K562 (cell line): ENCODE results near the gene PPP6R1. TPM values are rescaled to one million over a fixed set of nuclear protein-coding genes. Genes with fewer than 3 reads are reported as not detected.

ENCODE experiments used
- ARID1B ChIP-seq: fragments of 450-650 bp; IDR thresholded peaks from 2 replicates; pipeline ENCODE4 v1.6.1; 2016; ENCODE audit warnings: antibody characterized with exemption, mild to moderate bottlenecking, inconsistent platforms
- CBFA2T2 ChIP-seq: fragments of 450-650 bp; conservative IDR thresholded peaks from 2 replicates; pipeline ENCODE4 v1.6.1; 2017; ENCODE audit warnings: mild to moderate bottlenecking
- DACH1 ChIP-seq: fragments of 450-650 bp; IDR thresholded peaks from 2 replicates; pipeline ENCODE4 v1.6.1; 2018; ENCODE audit not compliant: partially characterized antibody
- HNRNPUL1 ChIP-seq: fragments of 200-400 bp; formaldehyde crosslinking; IDR thresholded peaks from 2 replicates; pipeline ENCODE4 v1.6.1; 2017; ENCODE audit warnings: low read length
- MBD2 ChIP-seq: sonication (generic); IDR thresholded peaks from 2 replicates; pipeline ENCODE4 v1.6.1; 2016; ENCODE audit warnings: low read depth, borderline replicate concordance
- NCOA2 ChIP-seq, 2 experiments: fragments of 450-650 bp; IDR thresholded peaks; 2 replicates each; pipeline ENCODE4 v1.6.1; 2018; ENCODE audit warnings: mild to moderate bottlenecking in 2 of 2, moderate library complexity in 1 of 2; ENCODE audit not compliant: partially characterized antibody in 2 of 2
- POLR2AphosphoS5 ChIP-seq: IDR thresholded peaks from 2 replicates; pipeline ENCODE4 v1.6.1; 2011; ENCODE audit warnings: mild to moderate bottlenecking, low read depth, low read length, moderate library complexity; ENCODE audit not compliant: control insufficient read depth, insufficient read depth
- TAF1 ChIP-seq: IDR thresholded peaks from 2 replicates; pipeline ENCODE4 v1.6.1; 2011; ENCODE audit warnings: mild to moderate bottlenecking, low read length, moderate library complexity; ENCODE audit not compliant: insufficient read depth, control insufficient read depth, severe bottlenecking; ENCODE audit errors: extremely low read depth
- TRIM28 ChIP-seq: fragments of 450-650 bp; IDR thresholded peaks from 2 replicates; pipeline ENCODE4 v1.6.1; 2017
- ZNF224 ChIP-seq: sonication (generic); formaldehyde crosslinking; IDR thresholded peaks from 2 replicates; pipeline ENCODE4 v1.8.0; 2022; ENCODE audit warnings: mild to moderate bottlenecking, missing genetic modification reagents
- ZNF583 ChIP-seq: fragments of 250-450 bp; sonication (Bioruptor Pico); IDR thresholded peaks from 2 replicates; pipeline ENCODE4 v1.4.0; 2020
- polyA plus RNA-seq, 8 experiments: library from polyadenylated mRNA; depleted of rRNA in 4 of 8; stranded (reverse) in 5 of 8; unstranded in 3 of 8; fragments of >200 nt; fragmentation: Nextera tagmentation in 2 of 8; fragmentation: Illumina TruSeq in 1 of 8; extraction: Ambion mirVana in 2 of 8; extraction: Trizol in 1 of 8; gene quantifications; 2 replicates each; pipeline versions ENCODE4 v1.2.1 to v1.2.3, GENCODE V29; 2011 to 2014; ENCODE audit warnings: inconsistent platforms in 1 of 8, missing spikeins in 1 of 8
- total RNA-seq, 7 experiments: library from RNA; depleted of rRNA in 6 of 7; stranded (reverse); fragments of >200 nt in 6 of 7; fragmentation: Illumina TruSeq in 2 of 7; extraction: Trizol in 2 of 7; gene quantifications; 2 replicates each; pipeline versions ENCODE4 v1.2.1 to v1.2.3, GENCODE V29; 2011 to 2021; ENCODE audit warnings: low replicate concordance in 1 of 7
- TF ChIP-seq, protein P1 (sequence below): fragments of 450-650 bp; formaldehyde crosslinking; IDR thresholded peaks from 2 replicates; pipeline ENCODE4 v1.4.0; 2022; ENCODE audit warnings: missing genetic modification characterization

PPP6R1 gene
- total and polyA plus RNA-seq, 9 of the 15 experiments (the other 6 are each of a cell fraction or from before 2014, with no cell fraction given), result 0.48 to 135 (median 37.2) TPM

DNA sequence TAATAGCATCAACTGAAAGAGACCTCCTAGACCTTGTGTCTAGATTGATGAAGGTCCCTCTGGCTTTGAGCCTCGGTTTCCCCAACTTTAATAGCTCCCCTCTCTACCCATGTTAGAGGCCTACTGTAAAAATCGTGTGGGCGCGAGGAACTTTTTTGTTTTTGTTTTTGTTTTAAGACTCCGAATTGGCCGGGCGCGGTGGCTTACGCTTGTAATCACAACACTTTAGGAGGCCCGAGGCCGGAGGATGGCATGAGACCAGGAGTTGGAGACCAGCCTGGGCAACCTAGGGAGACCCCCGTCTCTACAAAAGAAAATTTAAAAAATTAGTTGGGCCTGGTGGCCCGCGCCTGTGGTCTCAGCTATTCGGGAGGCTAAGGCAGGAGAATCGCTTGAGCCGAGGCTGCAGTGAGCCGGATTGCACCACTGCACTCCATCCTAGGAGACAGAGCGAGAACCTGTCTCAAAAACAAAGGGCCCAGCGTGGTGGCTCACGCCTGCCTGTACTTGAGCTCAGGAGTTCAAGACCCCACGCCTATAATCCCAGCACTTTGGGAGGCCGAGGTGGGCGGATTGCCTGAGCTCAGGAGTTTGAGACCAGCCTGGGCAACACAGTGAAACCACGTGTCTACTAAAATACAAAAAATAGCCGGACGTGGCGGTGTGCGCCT lies 858 bp upstream of the PPP6R1 start (continued):
- TF ChIP-seq, protein P1, sequence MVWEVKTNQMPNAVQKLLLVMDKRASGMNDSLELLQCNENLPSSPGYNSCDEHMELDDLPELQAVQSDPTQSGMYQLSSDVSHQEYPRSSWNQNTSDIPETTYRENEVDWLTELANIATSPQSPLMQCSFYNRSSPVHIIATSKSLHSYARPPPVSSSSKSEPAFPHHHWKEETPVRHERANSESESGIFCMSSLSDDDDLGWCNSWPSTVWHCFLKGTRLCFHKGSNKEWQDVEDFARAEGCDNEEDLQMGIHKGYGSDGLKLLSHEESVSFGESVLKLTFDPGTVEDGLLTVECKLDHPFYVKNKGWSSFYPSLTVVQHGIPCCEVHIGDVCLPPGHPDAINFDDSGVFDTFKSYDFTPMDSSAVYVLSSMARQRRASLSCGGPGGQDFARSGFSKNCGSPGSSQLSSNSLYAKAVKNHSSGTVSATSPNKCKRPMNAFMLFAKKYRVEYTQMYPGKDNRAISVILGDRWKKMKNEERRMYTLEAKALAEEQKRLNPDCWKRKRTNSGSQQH, result no peak
- TF ChIP-seq TRIM28, result no peak
- TF ChIP-seq ARID1B, result no peak; the same call in 1 of the 2 replicates
- TF ChIP-seq DACH1, result no peak
- TF ChIP-seq CBFA2T2, result no peak
- TF ChIP-seq ZNF224 (CRISPR knock-in tag), result no peak
- no peak for TF ChIP-seq POLR2AphosphoS5
- TF ChIP-seq NCOA2 (IDR thresholded peaks at IDR 0.05; ENCODE audit: partially characterized antibody in 2 of 2), result no peak
- no peak for TF ChIP-seq TAF1
- no peak for TF ChIP-seq ZNF583 (CRISPR knock-in tag)
- TF ChIP-seq MBD2, result no peak
- 0 out of 2 replicates have a peak, but pooled peaks have one; percentile 50 for TF ChIP-seq HNRNPUL1
